ENCODE results near the gene MYCBP2.

MYCBP2 gene

GRCh38 chr13:77305266-77305665, 21.6 kb downstream of the MYCBP2 start:
- H3K27ac Mint-ChIP-seq = no peak overlapping the region
- H3K36me3 Mint-ChIP-seq (ENCODE audit: low read depth) = peaks cover 18% of the 10 kb centered on the region
- H3K4me3 Mint-ChIP-seq = no peak overlapping the region
- H3K27me3 Mint-ChIP-seq (ENCODE audit: low read depth, poor library complexity) = peaks cover 3% of the 10 kb centered on the region
- H3K9me3 Mint-ChIP-seq = peaks cover 10% of the 10 kb centered on the region
- H3K4me1 Mint-ChIP-seq = peaks cover 14% of the 10 kb centered on the region
- TF ChIP-seq, protein P1, sequence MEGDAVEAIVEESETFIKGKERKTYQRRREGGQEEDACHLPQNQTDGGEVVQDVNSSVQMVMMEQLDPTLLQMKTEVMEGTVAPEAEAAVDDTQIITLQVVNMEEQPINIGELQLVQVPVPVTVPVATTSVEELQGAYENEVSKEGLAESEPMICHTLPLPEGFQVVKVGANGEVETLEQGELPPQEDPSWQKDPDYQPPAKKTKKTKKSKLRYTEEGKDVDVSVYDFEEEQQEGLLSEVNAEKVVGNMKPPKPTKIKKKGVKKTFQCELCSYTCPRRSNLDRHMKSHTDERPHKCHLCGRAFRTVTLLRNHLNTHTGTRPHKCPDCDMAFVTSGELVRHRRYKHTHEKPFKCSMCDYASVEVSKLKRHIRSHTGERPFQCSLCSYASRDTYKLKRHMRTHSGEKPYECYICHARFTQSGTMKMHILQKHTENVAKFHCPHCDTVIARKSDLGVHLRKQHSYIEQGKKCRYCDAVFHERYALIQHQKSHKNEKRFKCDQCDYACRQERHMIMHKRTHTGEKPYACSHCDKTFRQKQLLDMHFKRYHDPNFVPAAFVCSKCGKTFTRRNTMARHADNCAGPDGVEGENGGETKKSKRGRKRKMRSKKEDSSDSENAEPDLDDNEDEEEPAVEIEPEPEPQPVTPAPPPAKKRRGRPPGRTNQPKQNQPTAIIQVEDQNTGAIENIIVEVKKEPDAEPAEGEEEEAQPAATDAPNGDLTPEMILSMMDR (IDR thresholded peaks at IDR 0.05) = no peak
- no peak for DNase-seq

- DNase-seq = no peak
- no peak overlapping the region for H3K27ac Mint-ChIP-seq
- H3K4me1 Mint-ChIP-seq = no peaks in the 10 kb centered on the region
- no peaks in the 10 kb centered on the region for H3K27me3 Mint-ChIP-seq (ENCODE audit: low read depth, poor library complexity)
- H3K4me3 Mint-ChIP-seq = no peak overlapping the region
- TF ChIP-seq, protein P1 (IDR thresholded peaks at IDR 0.05) = no peak
- H3K36me3 Mint-ChIP-seq (ENCODE audit: low read depth) = peaks cover 24% of the 10 kb centered on the region
- peaks cover 10% of the 10 kb centered on the region for H3K9me3 Mint-ChIP-seq
Observed at GRCh38 chr13:77300176-77301037, 26.5 kb downstream of the MYCBP2 start.

GRCh38 chr13:77299587-77299986, 27.3 kb downstream of the MYCBP2 start:
- Mint-ChIP-seq H3K27me3 (ENCODE audit: low read depth, poor library complexity) (no peaks in the 10 kb centered on the region), H3K4me3 (no peak overlapping the region), H3K9me3 (peaks cover 5% of the 10 kb centered on the region), H3K36me3 (ENCODE audit: low read depth) (peaks cover 27% of the 10 kb centered on the region), H3K27ac (no peak overlapping the region), H3K4me1 (no peaks in the 10 kb centered on the region)
- TF ChIP-seq, protein P1 (IDR thresholded peaks at IDR 0.05) = no peak
- no peak for DNase-seq

DNA sequence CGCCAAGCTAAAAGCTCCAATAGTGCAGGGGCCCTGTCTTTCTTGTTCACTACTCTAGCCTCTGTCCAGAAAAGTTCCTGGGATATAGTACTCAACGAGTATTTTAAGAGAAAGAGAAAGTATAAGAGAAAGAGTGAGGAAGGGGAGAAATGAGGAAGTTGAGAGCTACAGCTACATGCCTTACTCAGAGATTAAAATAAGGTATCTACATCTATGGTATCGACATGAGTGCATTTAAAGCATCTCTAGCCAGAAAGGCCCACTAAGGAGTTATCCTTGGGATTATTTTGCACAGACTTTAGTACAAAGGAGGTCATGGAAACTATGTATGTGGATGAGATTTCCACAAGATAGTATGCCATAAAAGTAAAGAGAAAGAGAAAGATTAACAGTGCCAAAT, 28.5 kb downstream of the MYCBP2 start:
- Mint-ChIP-seq H3K36me3 (ENCODE audit: low read depth) (peaks cover 26% of the 10 kb centered on the region), H3K4me3 (no peak overlapping the region), H3K4me1 (no peaks in the 10 kb centered on the region), H3K27me3 (ENCODE audit: low read depth, poor library complexity) (no peaks in the 10 kb centered on the region), H3K9me3 (no peaks in the 10 kb centered on the region), H3K27ac (no peak overlapping the region)
- TF ChIP-seq, protein P1 (IDR thresholded peaks at IDR 0.05) = no peak
- no peak for DNase-seq

- Mint-ChIP-seq H3K4me3 (no peak overlapping the region), H3K9me3 (peaks cover 9% of the 10 kb centered on the region), H3K27ac (peak overlapping the region; percentile 67), H3K36me3 (ENCODE audit: low read depth) (peaks cover 80% of the 10 kb centered on the region), H3K27me3 (ENCODE audit: low read depth, poor library complexity) (no peaks in the 10 kb centered on the region), H3K4me1 (peaks cover 17% of the 10 kb centered on the region)
- TF ChIP-seq, protein P1 (IDR thresholded peaks at IDR 0.05) = no peak
- peak; percentile 5 for DNase-seq
Observed at GRCh38 chr13:77291774-77292173, 35.1 kb downstream of the MYCBP2 start.

GRCh38 chr13:77290342-77290741, 36.6 kb downstream of the MYCBP2 start:
- H3K4me3 Mint-ChIP-seq = no peak overlapping the region
- TF ChIP-seq, protein P1 (IDR thresholded peaks at IDR 0.05) = no peak
- H3K27me3 Mint-ChIP-seq (ENCODE audit: low read depth, poor library complexity) = no peaks in the 10 kb centered on the region
- peaks cover 73% of the 10 kb centered on the region for H3K36me3 Mint-ChIP-seq (ENCODE audit: low read depth)
- peaks cover 9% of the 10 kb centered on the region for H3K9me3 Mint-ChIP-seq
- DNase-seq = no peak
- H3K27ac Mint-ChIP-seq = no peak overlapping the region
- H3K4me1 Mint-ChIP-seq = peaks cover 17% of the 10 kb centered on the region
